Fibroblast of lung (primary cell): ENCODE results near the gene CNTNAP4. TPM values are rescaled to one million over a fixed set of nuclear protein-coding genes. Genes with fewer than 3 reads are reported as not detected.

Source experiments
- DNase-seq, 2 donors: peaks; one replicate each; pipeline versions ENCODE4 v3.0.0 to v3.0.0-alpha.2; 2010; ENCODE audit warnings: low read depth in 2 of 2
- H2AFZ ChIP-seq: 2 replicates; pipeline ENCODE4 v1.5.1; 2012; ENCODE audit warnings: low read length, control low read depth, inconsistent platforms
- H3K27ac ChIP-seq: 2 replicates; pipeline ENCODE4 v1.5.1; 2011; ENCODE audit warnings: low read length, control low read depth; ENCODE audit not compliant: insufficient read depth
- H3K27me3 ChIP-seq: 2 replicates; pipeline ENCODE4 v1.5.1; 2011; ENCODE audit warnings: mild to moderate bottlenecking, low read length; ENCODE audit not compliant: control insufficient read depth, insufficient read depth
- H3K36me3 ChIP-seq: 2 replicates; pipeline ENCODE4 v1.5.1; 2011; ENCODE audit warnings: low read length; ENCODE audit not compliant: control insufficient read depth, insufficient read depth
- H3K4me1 ChIP-seq: 2 replicates; pipeline ENCODE4 v1.5.1; 2011; ENCODE audit warnings: low read length; ENCODE audit not compliant: control insufficient read depth, insufficient read depth; ENCODE audit errors: extremely low read depth
- H3K4me2 ChIP-seq: 2 replicates; pipeline ENCODE4 v1.5.1; 2011; ENCODE audit warnings: low read length, control low read depth; ENCODE audit not compliant: insufficient read depth; ENCODE audit errors: extremely low read depth
- H3K4me3 ChIP-seq, 4 experiments: fragments of 200-600 bp in 1 of 4; sonication (generic) in 1 of 4; replicated peaks in 1 of 4; 2 replicates each; pipeline ENCODE4 v1.5.1; 2011 to 2016; ENCODE audit warnings: low read length in 4 of 4, low read depth in 3 of 4, mild to moderate bottlenecking in 3 of 4, control low read depth in 2 of 4, inconsistent platforms in 1 of 4, mixed read lengths in 1 of 4; ENCODE audit not compliant: insufficient read depth in 1 of 4; ENCODE audit errors: control extremely low read depth in 1 of 4
- H3K79me2 ChIP-seq: 2 replicates; pipeline ENCODE4 v1.5.1; 2012; ENCODE audit warnings: mild to moderate bottlenecking, low read length, inconsistent platforms; ENCODE audit not compliant: control insufficient read depth, insufficient read depth
- H3K9ac ChIP-seq: 2 replicates; pipeline ENCODE4 v1.5.1; 2011; ENCODE audit warnings: mild to moderate bottlenecking, low read length, control low read depth; ENCODE audit not compliant: insufficient read depth
- H3K9me3 ChIP-seq: 2 replicates; pipeline ENCODE4 v1.5.1; 2012; ENCODE audit warnings: low read depth, low read length; ENCODE audit not compliant: control insufficient read depth, insufficient read depth
- H4K20me1 ChIP-seq: 2 replicates; pipeline ENCODE4 v1.5.1; 2011; ENCODE audit warnings: low read length; ENCODE audit not compliant: control insufficient read depth, insufficient read depth; ENCODE audit errors: extremely low read depth
- CTCF ChIP-seq, 2 donors: IDR thresholded peaks in 1 of 2; conservative IDR thresholded peaks in 1 of 2; 1 replicate in 1 of 2; 2 replicates in 1 of 2; pipeline ENCODE4 v1.5.1; 2011 to 2012; ENCODE audit warnings: low read length in 2 of 2, control low read depth in 1 of 2, inconsistent platforms in 1 of 2, low read depth in 1 of 2, mild to moderate bottlenecking in 1 of 2
- EZH2 ChIP-seq: IDR thresholded peaks from 2 replicates; pipeline ENCODE4 v1.5.1; 2012; ENCODE audit warnings: low read length, control low read depth, mild to moderate bottlenecking; ENCODE audit errors: missing control alignments
- polyA plus RNA-seq, 2 donors: library from polyadenylated mRNA; depleted of rRNA in 1 of 2; stranded (reverse) in 1 of 2; unstranded in 1 of 2; fragments of >200 nt; gene quantifications; 2 replicates each; pipeline ENCODE4 v1.2.1, GENCODE V29; 2011 to 2012; ENCODE audit warnings: missing spikeins in 1 of 2
- total RNA-seq: library from RNA; depleted of rRNA; stranded (reverse); fragments of >200 nt; gene quantifications from 2 replicates; pipeline ENCODE4 v1.2.1, GENCODE V29; 2014

The CNTNAP4 gene
- total and polyA plus RNA-seq, 2 donors (not counting 1 experiment from before 2014, with no cell fraction given), result not detected

- no peaks in the 10 kb centered on the region for H3K27me3 ChIP-seq
- H3K9me3 ChIP-seq, result no peaks in the 10 kb centered on the region
- H3K79me2 ChIP-seq, result no peaks in the 10 kb centered on the region
- H2AFZ ChIP-seq, result no peak overlapping the region
- no peak for TF ChIP-seq EZH2
- TF ChIP-seq CTCF (conservative IDR thresholded peaks at IDR 0.05 in 1 of 2, IDR thresholded peaks at IDR 0.05 in 1 of 2; ENCODE audit: low read depth in 1 of 2, low read length in 2 of 2), result no peak
- H3K9ac ChIP-seq, result no peak overlapping the region
- H4K20me1 ChIP-seq, result no peaks in the 10 kb centered on the region
- H3K4me1 ChIP-seq, result no peaks in the 10 kb centered on the region
- DNase-seq, result peak; percentile 4 to 9
- H3K36me3 ChIP-seq, result no peaks in the 10 kb centered on the region
- no peak overlapping the region for H3K27ac ChIP-seq
- no peak overlapping the region for H3K4me2 ChIP-seq
- H3K4me3 ChIP-seq, result no peak overlapping the region
Observed at GRCh38 chr16:76389126-76389525, 111.9 kb downstream of the CNTNAP4 start.

GRCh38 chr16:76390476-76390875 lies 113.3 kb downstream of the CNTNAP4 start:
- no peaks in the 10 kb centered on the region for H3K36me3 ChIP-seq
- no peak overlapping the region for H2AFZ ChIP-seq
- H3K9ac ChIP-seq, result no peak overlapping the region
- no peaks in the 10 kb centered on the region for H3K27me3 ChIP-seq
- no peaks in the 10 kb centered on the region for H3K9me3 ChIP-seq
- H3K4me2 ChIP-seq, result no peak overlapping the region
- no peaks in the 10 kb centered on the region for H3K79me2 ChIP-seq
- no peak for TF ChIP-seq EZH2
- TF ChIP-seq CTCF (conservative IDR thresholded peaks at IDR 0.05 in 1 of 2, IDR thresholded peaks at IDR 0.05 in 1 of 2; ENCODE audit: low read depth in 1 of 2, low read length in 2 of 2), result no peak
- no peak for DNase-seq
- H3K27ac ChIP-seq, result no peak overlapping the region
- no peak overlapping the region for H3K4me3 ChIP-seq
- H3K4me1 ChIP-seq, result no peaks in the 10 kb centered on the region
- no peaks in the 10 kb centered on the region for H4K20me1 ChIP-seq

GRCh38 chr16:76396977-76397376 lies 119.8 kb downstream of the CNTNAP4 start:
- Histone ChIP-seq H3K36me3 (no peaks in the 10 kb centered on the region), H3K27me3 (no peaks in the 10 kb centered on the region), H3K79me2 (no peaks in the 10 kb centered on the region), H2AFZ (no peak overlapping the region), H3K27ac (no peak overlapping the region), H3K9me3 (no peaks in the 10 kb centered on the region), H4K20me1 (no peaks in the 10 kb centered on the region), H3K4me1 (no peaks in the 10 kb centered on the region), H3K4me3 (no peak overlapping the region), H3K4me2 (no peak overlapping the region), H3K9ac (no peak overlapping the region)
- TF ChIP-seq CTCF (conservative IDR thresholded peaks at IDR 0.05 in 1 of 2, IDR thresholded peaks at IDR 0.05 in 1 of 2; ENCODE audit: low read depth in 1 of 2, low read length in 2 of 2) (no peak), EZH2 (no peak)
- no peak for DNase-seq
